BLaER1 treated with 17β-estradiol and CSF1 and Interleukin-3, amounts not matched to agents 10 nM and 100 nM (cell line): ENCODE results near the gene ASIC2.

Source experiments
- H3K27ac ChIP-seq, 11 experiments: shearing (Covaris generic); formaldehyde crosslinking; 2 replicates each; pipeline ENCODE4 v1.8.1; 2022
- H3K27me3 ChIP-seq, 11 experiments: shearing (Covaris generic); formaldehyde crosslinking; 2 replicates each; pipeline ENCODE4 v1.8.1; 2022
- H3K36me3 ChIP-seq, 11 experiments: shearing (Covaris generic); formaldehyde crosslinking; 2 replicates each; pipeline ENCODE4 v1.8.1; 2022
- H3K4me1 ChIP-seq, 10 experiments: shearing (Covaris generic); formaldehyde crosslinking; 2 replicates each; pipeline ENCODE4 v1.8.1; 2022
- H3K4me2 ChIP-seq, 11 experiments: shearing (Covaris generic); formaldehyde crosslinking; 2 replicates each; pipeline ENCODE4 v1.8.1; 2022
- H3K4me3 ChIP-seq, 10 experiments: shearing (Covaris generic); formaldehyde crosslinking; 2 replicates each; pipeline ENCODE4 v1.8.1; 2022
- H3K9ac ChIP-seq, 11 experiments: shearing (Covaris generic); formaldehyde crosslinking; 2 replicates each; pipeline ENCODE4 v1.8.1; 2022
- H3K9me3 ChIP-seq, 11 experiments: shearing (Covaris generic); formaldehyde crosslinking; replicated peaks in 1 of 11; 2 replicates each; pipeline ENCODE4 v1.8.1; 2022
- H4K20me1 ChIP-seq, 11 experiments: shearing (Covaris generic); formaldehyde crosslinking; 2 replicates each; pipeline ENCODE4 v1.8.1; 2022
- Cebpa-rat ChIP-seq, 11 experiments: shearing (Covaris generic); IDR thresholded peaks; 2 replicates each; pipeline ENCODE4 v1.8.1; 2022

The ASIC2 gene

DNA sequence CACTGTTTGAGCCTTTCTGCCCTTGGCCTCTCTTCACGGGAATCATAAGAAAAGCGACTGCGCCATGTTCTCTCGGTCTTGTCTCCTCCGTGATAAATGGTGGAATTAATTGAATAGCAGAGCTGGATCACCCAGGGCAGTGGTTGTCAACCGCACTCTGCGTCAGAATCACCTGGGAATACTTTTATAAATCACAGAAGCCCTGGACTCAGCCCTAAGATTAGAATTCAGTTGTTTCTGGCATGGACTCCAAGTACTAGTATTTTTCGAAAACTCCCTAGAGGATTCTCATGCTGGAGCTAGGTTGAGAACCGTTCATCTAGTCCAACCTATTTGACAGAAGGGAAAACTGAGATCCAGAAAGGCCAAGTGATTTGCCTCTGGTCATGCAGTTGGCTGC is 237.3 kb downstream of the ASIC2 start:
- Histone ChIP-seq H3K27me3 (no peaks in the 10 kb centered on the region), H3K9ac (no peak overlapping the region), H3K4me3 (no peak overlapping the region), H3K4me2 (no peak overlapping the region), H4K20me1 (no peaks in the 10 kb centered on the region), H3K9me3 (peaks cover 0 to 9% (median 0%) of the 10 kb centered on the region in 11 experiments; a peak in 2 of 22 replicates), H3K36me3 (no peaks in the 10 kb centered on the region), H3K27ac (no peak overlapping the region), H3K4me1 (no peaks in the 10 kb centered on the region)
- no peak for TF ChIP-seq Cebpa-rat (IDR thresholded peaks at IDR 0.05)

DNA sequence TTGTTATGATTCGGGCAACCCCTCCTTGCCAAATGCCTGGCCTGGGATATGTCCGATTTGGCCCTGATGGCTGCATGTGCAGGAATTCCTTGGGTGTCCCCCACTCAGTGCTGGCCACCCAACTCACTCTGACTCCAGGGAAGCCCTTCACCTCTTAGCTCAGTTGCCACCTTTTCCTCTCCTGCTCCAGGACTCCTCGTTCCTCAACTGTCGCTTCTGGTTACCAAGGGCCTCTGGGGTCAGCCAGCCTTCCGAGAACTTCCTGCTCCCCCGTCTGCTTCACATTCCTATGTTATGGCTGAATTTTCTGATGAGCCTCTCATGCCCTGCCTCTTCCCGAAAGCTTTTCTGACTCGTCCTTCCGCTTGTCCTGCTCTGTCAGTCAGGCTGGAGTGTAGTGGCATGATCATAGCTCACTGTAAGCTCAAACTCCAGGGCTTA is 237.9 kb downstream of the ASIC2 start:
- Histone ChIP-seq H3K36me3 (no peaks in the 10 kb centered on the region), H3K9me3 (0 out of 22 replicates have a peak, but pooled peaks cover 0 to 4% (median 0%) of the 10 kb centered on the region in 11 experiments), H3K27me3 (no peaks in the 10 kb centered on the region), H4K20me1 (no peaks in the 10 kb centered on the region), H3K4me3 (no peak overlapping the region), H3K4me2 (no peak overlapping the region), H3K4me1 (no peaks in the 10 kb centered on the region), H3K27ac (no peak overlapping the region), H3K9ac (no peak overlapping the region)
- no peak for TF ChIP-seq Cebpa-rat (IDR thresholded peaks at IDR 0.05)

DNA sequence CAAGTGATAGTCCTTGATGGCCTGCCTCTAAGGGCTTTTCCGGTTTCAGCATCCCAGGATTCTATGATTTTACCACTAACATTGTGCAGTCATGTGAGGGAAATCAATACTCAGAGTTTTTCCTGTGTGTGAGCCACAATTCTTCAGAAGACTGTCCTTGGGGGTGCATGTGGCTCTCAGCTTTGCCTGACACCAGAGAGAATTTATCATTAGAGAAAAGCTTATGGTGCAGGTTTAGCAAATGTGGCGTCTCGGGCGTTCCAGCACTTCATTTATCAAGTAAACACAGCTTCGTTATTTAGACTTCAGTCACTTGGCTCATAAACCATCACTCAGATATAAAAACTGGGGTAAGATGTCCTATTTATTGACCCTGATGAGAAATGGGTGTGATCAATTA is 238.7 kb downstream of the ASIC2 start:
- Histone ChIP-seq H4K20me1 (no peaks in the 10 kb centered on the region), H3K36me3 (no peaks in the 10 kb centered on the region), H3K9me3 (no peaks in the 10 kb centered on the region), H3K4me1 (no peaks in the 10 kb centered on the region), H3K9ac (no peak overlapping the region), H3K4me3 (no peak overlapping the region), H3K27me3 (no peaks in the 10 kb centered on the region), H3K27ac (no peak overlapping the region), H3K4me2 (no peak overlapping the region)
- no peak for TF ChIP-seq Cebpa-rat (IDR thresholded peaks at IDR 0.05)

DNA sequence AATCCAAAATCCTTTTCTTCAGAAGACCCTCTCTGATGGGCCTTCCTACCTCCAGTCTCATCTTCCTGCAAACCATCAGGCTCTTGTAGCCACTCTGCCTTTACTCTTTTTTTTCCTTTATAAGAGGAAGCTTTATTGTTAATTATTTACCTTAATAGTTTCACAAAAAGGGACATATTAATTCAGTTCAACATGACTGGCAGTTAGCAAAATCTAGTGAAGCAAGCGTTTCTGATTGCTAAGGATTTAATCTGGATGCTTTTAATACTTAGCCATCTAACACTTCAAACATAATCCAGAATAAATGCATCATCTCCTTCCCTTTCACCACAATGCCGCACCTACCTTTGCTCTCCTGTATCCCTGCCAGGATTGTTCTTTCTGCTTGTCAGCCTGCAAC is 239.4 kb downstream of the ASIC2 start:
- no peaks in the 10 kb centered on the region for H3K27me3 ChIP-seq
- H3K9ac ChIP-seq, result no peak overlapping the region
- TF ChIP-seq Cebpa-rat (IDR thresholded peaks at IDR 0.05), result no peak
- no peaks in the 10 kb centered on the region for H3K9me3 ChIP-seq
- H3K4me2 ChIP-seq, result no peak overlapping the region
- no peak overlapping the region for H3K27ac ChIP-seq
- no peaks in the 10 kb centered on the region for H3K36me3 ChIP-seq
- no peaks in the 10 kb centered on the region for H3K4me1 ChIP-seq
- no peaks in the 10 kb centered on the region for H4K20me1 ChIP-seq
- no peak overlapping the region for H3K4me3 ChIP-seq

DNA sequence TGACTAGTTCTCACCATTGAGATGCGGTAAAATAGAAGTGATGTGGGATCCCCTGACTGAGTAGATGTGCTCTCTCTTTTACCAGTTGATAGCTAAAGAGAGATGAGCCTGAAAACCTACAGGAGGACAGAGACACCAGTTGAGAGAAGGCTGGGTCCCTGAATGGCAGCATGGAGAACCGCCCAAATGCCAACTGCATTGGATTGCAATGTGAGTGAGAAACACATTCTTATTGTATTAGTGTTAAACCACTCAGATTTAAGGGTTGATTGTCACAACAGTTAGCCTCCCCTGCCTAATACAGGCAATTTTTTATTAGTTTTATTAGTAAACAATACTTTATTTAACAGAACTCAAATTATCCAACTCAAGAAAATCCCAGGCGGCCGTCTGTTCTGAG is 240.2 kb downstream of the ASIC2 start:
- H3K4me2 ChIP-seq, result no peak overlapping the region
- H4K20me1 ChIP-seq, result no peaks in the 10 kb centered on the region
- no peaks in the 10 kb centered on the region for H3K27me3 ChIP-seq
- H3K36me3 ChIP-seq, result no peaks in the 10 kb centered on the region
- H3K9ac ChIP-seq, result no peak overlapping the region
- H3K4me1 ChIP-seq, result no peaks in the 10 kb centered on the region
- no peaks in the 10 kb centered on the region for H3K9me3 ChIP-seq
- no peak overlapping the region for H3K27ac ChIP-seq
- TF ChIP-seq Cebpa-rat (IDR thresholded peaks at IDR 0.05), result no peak
- H3K4me3 ChIP-seq, result no peak overlapping the region

DNA sequence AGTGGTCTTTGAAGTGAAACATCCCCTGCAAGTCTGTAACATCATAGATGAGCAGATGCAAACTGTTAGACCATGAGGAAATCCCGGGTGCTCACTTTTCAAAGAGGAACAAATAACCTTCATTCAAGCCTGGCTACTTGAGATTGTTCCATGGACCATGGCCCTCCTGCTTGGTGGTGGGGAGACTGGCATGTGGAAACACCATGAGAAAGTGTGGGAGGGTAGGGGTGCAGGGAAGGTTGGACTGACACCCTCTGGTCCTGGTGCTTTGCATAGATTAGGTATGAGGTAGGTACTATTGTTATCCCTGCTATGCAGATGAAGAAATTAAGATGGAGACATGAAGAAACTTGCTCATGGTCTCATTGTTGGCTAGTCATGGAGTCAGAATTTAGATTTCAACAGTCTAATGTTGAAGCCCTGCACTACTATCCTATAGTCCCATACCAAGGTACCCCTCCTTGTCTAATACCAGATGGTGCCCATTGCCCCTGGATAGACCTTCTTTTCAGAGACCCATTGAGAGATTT is 242.4 kb downstream of the ASIC2 start:
- no peaks in the 10 kb centered on the region for H3K4me1 ChIP-seq
- H3K27ac ChIP-seq, result no peak overlapping the region
- TF ChIP-seq Cebpa-rat (IDR thresholded peaks at IDR 0.05), result no peak
- H3K4me3 ChIP-seq, result no peak overlapping the region
- no peak overlapping the region for H3K9ac ChIP-seq
- no peaks in the 10 kb centered on the region for H3K36me3 ChIP-seq
- H3K9me3 ChIP-seq, result no peaks in the 10 kb centered on the region
- H4K20me1 ChIP-seq, result no peaks in the 10 kb centered on the region
- H3K4me2 ChIP-seq, result no peak overlapping the region
- no peaks in the 10 kb centered on the region for H3K27me3 ChIP-seq

DNA sequence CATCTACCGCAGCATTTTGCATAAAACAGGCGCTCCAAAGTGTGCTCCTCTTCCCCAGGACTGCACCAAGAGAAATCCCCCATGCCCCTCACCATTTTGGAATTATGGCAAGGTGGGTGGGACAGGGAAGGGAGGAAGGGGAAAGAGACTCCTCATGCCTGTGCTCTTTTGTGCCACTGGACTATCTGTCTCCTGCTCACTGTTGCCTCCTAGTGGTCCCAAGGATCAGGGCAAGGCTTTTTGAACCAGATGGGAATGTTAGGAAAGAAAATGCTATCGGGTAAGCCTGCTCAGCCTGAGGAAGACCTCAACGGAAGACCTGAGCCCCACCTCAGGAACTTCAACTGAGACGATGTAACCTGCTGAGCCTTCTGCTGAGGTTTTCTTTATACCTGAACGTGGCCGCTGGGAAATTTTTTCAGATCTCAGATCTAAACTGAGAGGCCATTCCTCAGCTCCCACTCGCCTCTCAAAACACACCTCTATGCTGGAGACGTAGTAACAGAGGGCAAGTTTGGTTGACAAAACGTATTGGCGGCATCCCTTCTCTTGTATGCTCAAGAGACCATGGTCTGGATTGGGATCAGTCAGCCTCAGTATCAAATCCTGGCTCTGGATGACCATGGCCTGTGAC is 243.2 kb downstream of the ASIC2 start:
- H3K36me3 ChIP-seq, result no peaks in the 10 kb centered on the region
- H3K27me3 ChIP-seq, result no peaks in the 10 kb centered on the region
- no peak overlapping the region for H3K27ac ChIP-seq
- no peaks in the 10 kb centered on the region for H3K9me3 ChIP-seq
- H4K20me1 ChIP-seq, result no peaks in the 10 kb centered on the region
- no peak overlapping the region for H3K9ac ChIP-seq
- no peak overlapping the region for H3K4me3 ChIP-seq
- no peak for TF ChIP-seq Cebpa-rat (IDR thresholded peaks at IDR 0.05)
- no peaks in the 10 kb centered on the region for H3K4me1 ChIP-seq
- H3K4me2 ChIP-seq, result no peak overlapping the region

DNA sequence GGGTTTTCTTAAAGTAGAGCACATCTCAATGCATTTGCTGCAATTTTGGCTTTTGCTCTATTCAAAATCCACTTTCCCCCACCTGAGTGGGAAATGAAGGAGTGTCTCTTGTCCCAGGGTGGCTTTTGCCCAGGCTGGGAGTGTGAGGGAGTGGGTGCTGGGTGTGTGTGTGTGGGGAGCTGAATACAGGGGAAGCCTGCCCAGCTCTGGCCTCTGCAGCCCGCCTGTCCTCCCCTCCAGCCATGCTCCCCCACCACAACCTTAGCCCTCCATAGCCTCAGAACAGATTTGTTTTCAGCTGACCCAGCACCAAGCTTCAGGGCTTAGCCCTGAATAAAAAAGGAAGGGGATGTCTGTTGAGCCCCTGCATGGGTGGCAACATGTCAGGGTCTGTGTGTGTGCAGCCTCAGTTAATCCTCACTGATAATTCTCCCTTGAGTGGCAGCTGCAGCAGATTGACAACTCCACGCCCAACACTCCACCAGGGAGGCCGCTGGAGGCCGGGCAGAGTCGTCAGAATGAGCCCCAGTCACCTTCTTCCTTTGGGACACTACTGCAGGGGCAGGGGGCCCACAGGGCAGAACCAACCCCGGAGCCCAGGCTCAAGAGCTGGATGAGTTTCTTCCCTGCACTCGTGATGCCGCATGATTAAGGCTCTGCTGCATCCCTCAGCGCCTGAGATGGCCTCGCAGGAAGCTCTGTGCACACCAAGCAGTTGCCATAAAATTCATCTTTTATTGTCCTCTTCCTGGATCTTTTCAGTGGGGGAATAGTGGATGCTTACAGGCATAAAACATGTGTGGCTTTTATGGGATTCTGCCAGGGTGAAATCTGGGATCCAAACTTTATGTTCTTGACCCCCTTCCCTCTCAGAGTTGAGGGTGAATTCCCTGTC is 246.5 kb downstream of the ASIC2 start:
- H4K20me1 ChIP-seq, result no peaks in the 10 kb centered on the region
- H3K27ac ChIP-seq, result no peak overlapping the region
- H3K4me1 ChIP-seq, result no peaks in the 10 kb centered on the region
- no peak overlapping the region for H3K9ac ChIP-seq
- H3K27me3 ChIP-seq, result no peaks in the 10 kb centered on the region
- H3K36me3 ChIP-seq, result no peaks in the 10 kb centered on the region
- H3K4me3 ChIP-seq, result no peak overlapping the region
- no peak overlapping the region for H3K4me2 ChIP-seq
- no peak for TF ChIP-seq Cebpa-rat (IDR thresholded peaks at IDR 0.05)
- no peaks in the 10 kb centered on the region for H3K9me3 ChIP-seq

DNA sequence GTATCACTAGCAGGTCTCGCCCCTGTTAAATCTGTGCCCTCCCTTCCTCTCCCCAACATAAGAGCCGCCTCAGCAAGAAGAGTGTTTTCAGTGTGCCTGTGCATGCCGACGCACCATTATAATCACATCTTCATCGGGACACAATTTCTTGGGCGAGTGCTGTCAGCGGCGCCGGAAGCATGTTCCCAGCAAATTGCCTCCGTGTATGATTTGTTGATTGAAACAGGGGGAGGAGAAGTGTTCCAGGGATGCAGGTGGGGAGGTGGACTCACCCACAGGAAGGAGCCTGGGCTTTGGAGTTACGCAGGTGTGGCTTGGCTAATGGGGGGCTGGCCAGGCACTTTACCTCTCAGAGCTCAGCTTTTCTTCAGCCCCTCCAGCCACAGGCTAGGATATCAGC is 247.9 kb downstream of the ASIC2 start:
- Histone ChIP-seq H3K27ac (no peak overlapping the region), H3K4me2 (no peak overlapping the region), H3K9ac (no peak overlapping the region), H3K4me3 (no peak overlapping the region), H3K9me3 (no peaks in the 10 kb centered on the region), H4K20me1 (no peaks in the 10 kb centered on the region), H3K36me3 (no peaks in the 10 kb centered on the region), H3K4me1 (no peaks in the 10 kb centered on the region), H3K27me3 (no peaks in the 10 kb centered on the region)
- TF ChIP-seq Cebpa-rat (IDR thresholded peaks at IDR 0.05), result no peak

DNA sequence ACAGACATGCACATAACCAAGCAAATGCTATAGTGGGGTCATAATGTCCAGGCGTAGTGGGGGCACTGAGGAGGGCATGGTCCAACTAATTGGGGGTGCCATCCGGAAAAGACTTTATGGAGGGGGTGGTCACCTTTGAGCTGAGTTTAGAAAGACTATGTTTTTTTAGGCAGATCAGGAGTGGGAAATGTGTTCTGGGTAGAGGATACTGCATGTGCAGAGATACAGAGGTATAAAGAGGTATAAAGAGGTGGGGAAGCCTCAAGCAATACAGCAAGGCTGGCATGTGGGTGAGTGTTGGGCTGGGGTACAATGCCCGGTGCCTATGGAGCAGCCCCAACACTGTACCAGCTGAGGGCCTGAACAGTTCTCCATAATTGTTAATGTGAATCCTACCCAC is 248.3 kb downstream of the ASIC2 start:
- no peak overlapping the region for H3K4me3 ChIP-seq
- no peak for TF ChIP-seq Cebpa-rat (IDR thresholded peaks at IDR 0.05)
- H3K27ac ChIP-seq, result no peak overlapping the region
- no peaks in the 10 kb centered on the region for H3K9me3 ChIP-seq
- no peaks in the 10 kb centered on the region for H4K20me1 ChIP-seq
- no peaks in the 10 kb centered on the region for H3K27me3 ChIP-seq
- no peak overlapping the region for H3K4me2 ChIP-seq
- no peak overlapping the region for H3K9ac ChIP-seq
- H3K4me1 ChIP-seq, result no peaks in the 10 kb centered on the region
- H3K36me3 ChIP-seq, result no peaks in the 10 kb centered on the region
